HepG2 (cell line): ENCODE data around the gene OR2F1.
"Not testable (repeated sequence)": the region's sequence is repeated elsewhere in the genome, so short reads cannot be mapped to it uniquely, and the experiment has no call there.

Experiments used
- ASH2L ChIP-seq: fragments of 300-600, 200-600 bp; sonication (generic); IDR thresholded peaks from 2 replicates; pipeline ENCODE4 v1.7.0; 2017; ENCODE audit warnings: low read depth, mild to moderate bottlenecking, moderate library complexity, mixed read lengths, low read length; ENCODE audit not compliant: insufficient read length
- FOXK1 ChIP-seq: sonication (generic); formaldehyde crosslinking; IDR thresholded peaks from 2 replicates; pipeline ENCODE4 v1.4.0; 2020; ENCODE audit warnings: low read depth, missing genetic modification reagents, borderline replicate concordance
- KAT2B ChIP-seq: fragments of 150-350 bp; IDR thresholded peaks from 2 replicates; pipeline ENCODE4 v1.6.1; 2014; ENCODE audit warnings: low read depth, low read length, borderline replicate concordance
- KAT7 ChIP-seq: IDR thresholded peaks from 2 replicates; pipeline ENCODE4 v1.6.1; 2018; ENCODE audit warnings: borderline replicate concordance, missing compliant biosample characterization
- MAX ChIP-seq: IDR thresholded peaks from 2 replicates; pipeline ENCODE4 v1.6.1; 2012; ENCODE audit warnings: inconsistent platforms
- MEF2D ChIP-seq: sonication (generic); formaldehyde crosslinking; IDR thresholded peaks from 2 replicates; pipeline ENCODE4 v1.5.1; 2020; ENCODE audit warnings: mild to moderate bottlenecking, missing genetic modification reagents
- MEIS2 ChIP-seq: sonication (generic); formaldehyde crosslinking; IDR thresholded peaks from 2 replicates; pipeline ENCODE4 v1.9.0; 2021; ENCODE audit warnings: mild to moderate bottlenecking, missing genetic modification reagents
- NR2F6 ChIP-seq, 2 experiments: IDR thresholded peaks; 2 replicates each; pipeline ENCODE4 v1.6.1; 2016; ENCODE audit warnings: antibody characterized with exemption in 1 of 2, mild to moderate bottlenecking in 1 of 2
- PAWR ChIP-seq: sonication (generic); formaldehyde crosslinking; IDR thresholded peaks from 2 replicates; pipeline ENCODE4 v1.4.0; 2020; ENCODE audit warnings: missing genetic modification reagents, mild to moderate bottlenecking, borderline replicate concordance
- RNF219 ChIP-seq: sonication (generic); formaldehyde crosslinking; IDR thresholded peaks from 2 replicates; pipeline ENCODE4 v1.5.0; 2020; ENCODE audit warnings: mild to moderate bottlenecking, missing genetic modification reagents
- RXRA ChIP-seq: sonication (generic); formaldehyde crosslinking; IDR thresholded peaks from 2 replicates; pipeline ENCODE4 v1.5.1; 2020; ENCODE audit warnings: missing genetic modification reagents
- SMC3 ChIP-seq: IDR thresholded peaks from 2 replicates; pipeline ENCODE4 v1.6.1; 2011; ENCODE audit warnings: low read length, improper control_type of control experiment
- ZNF160 ChIP-seq: sonication (generic); formaldehyde crosslinking; IDR thresholded peaks from 2 replicates; pipeline ENCODE4 v1.8.0; 2022; ENCODE audit warnings: mild to moderate bottlenecking, inconsistent platforms, missing genetic modification reagents

- not testable (repeated sequence) for TF ChIP-seq RNF219 (CRISPR knock-in tag); SMC3; KAT7 (CRISPR knock-in tag); ZNF160 (CRISPR knock-in tag); ASH2L; MEIS2; PAWR (CRISPR knock-in tag); MEF2D; RXRA; FOXK1 (CRISPR knock-in tag); MAX; NR2F6 (IDR thresholded peaks at IDR 0.05); NR2F6 (CRISPR knock-in tag; IDR thresholded peaks at IDR 0.05); KAT2B
These were observed 55.4 kb downstream of the OR2F1 start for GRCh38 chr7:144010061-144010460.
